ENCODE data around the gene DDX25.
A peak's percentile ranks its signal among the peaks of the same experiment; 100 is the strongest.
"Not testable (repeated sequence)": the region's sequence is repeated elsewhere in the genome, so short reads cannot be mapped to it uniquely, and the experiment has no call there.

- 0 out of 2 replicates have a peak, but pooled peaks have one; percentile 8 for TF ChIP-seq CTCF (conservative IDR thresholded peaks at IDR 0.05)
- not testable (repeated sequence) for TF ChIP-seq ZFX (IDR thresholded peaks at IDR 0.05)
Observed at GRCh38 chr11:125914601-125915000, 10.3 kb downstream of the DDX25 start.
